ENCODE data around the gene CLTCL1.
"Not testable (repeated sequence)": the region's sequence is repeated elsewhere in the genome, so short reads cannot be mapped to it uniquely, and the experiment has no call there.

The CLTCL1 gene

GRCh38 chr22:19218541-19219233 lies 72.8 kb downstream of the CLTCL1 start:
- no peak for DNase-seq (ENCODE audit: low spot score)

DNA sequence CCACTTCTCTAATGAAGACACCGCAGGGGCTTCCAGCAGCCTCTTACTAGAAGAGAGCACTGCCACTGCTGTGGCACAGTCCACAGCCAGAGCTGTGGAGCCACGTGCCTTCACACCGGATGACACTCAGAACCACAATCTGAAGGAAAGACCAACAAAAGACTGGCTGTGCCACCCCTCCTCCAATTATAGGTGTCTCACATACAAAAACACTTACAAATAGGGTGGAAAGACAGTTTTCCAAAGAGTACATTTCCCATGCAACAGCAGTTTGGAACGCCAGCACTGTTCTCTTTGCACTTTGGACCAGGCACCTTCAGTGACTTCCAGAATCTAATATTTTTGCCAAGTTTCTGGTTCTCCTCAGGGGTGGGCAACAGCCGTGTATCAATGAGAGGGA lies 74.9 kb downstream of the CLTCL1 start:
- no peak for DNase-seq (ENCODE audit: low spot score)

GRCh38 chr22:19215360-19215759 lies 76.2 kb downstream of the CLTCL1 start:
- DNase-seq (ENCODE audit: low spot score): no peak

DNA sequence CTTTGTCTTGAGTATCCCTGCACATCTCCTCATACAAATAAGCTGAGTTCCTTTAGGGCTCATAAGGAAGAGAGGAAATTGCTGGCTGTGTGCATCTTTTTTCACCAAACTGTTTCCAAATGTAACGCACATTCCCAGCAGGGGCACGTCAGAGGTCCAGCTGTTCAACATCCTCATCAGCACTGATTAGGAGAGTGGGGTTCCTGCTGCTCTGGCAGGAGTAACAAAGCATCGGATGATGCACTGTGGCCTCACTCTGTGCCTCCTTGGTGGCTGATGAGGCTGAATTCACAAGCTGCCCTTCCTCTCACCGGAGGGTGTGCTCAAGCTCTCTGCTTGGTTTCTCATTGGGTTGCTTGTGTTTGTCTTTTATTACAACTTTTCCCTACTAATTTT lies 77.4 kb downstream of the CLTCL1 start:
- peak; percentile 8 for DNase-seq (ENCODE audit: low spot score)

DNA sequence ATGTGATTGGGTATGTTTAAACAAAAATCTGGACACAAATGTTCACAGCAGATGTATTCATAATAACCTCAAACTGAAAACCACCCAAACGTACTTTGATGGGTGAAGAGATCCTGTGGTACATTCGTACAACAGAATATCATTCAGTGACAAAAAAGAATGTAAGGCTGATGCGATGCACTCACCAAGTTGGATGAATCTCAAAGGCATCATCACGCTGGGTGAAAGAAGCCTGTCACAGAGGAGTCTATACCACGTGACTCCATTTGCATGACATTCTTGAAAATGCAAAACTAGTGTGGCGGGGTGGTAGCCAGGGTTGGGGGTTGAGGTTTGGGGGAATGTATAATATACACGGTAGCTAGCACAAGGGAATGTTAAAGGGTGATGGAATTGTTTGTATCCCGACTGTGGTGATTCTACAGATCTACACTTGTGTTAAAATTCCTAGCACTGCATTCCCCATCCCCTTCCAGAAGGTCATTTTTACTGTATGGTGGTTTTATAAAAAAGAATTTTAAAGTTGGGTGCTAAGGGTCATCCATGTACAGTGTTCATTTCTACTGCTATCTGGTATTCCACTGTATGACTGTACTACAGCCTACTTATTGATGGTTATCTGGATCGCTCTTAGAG lies 78.0 kb downstream of the CLTCL1 start:
- DNase-seq (ENCODE audit: low spot score): no peak

GRCh38 chr22:19213001-19213400 lies 78.5 kb downstream of the CLTCL1 start:
- no peak for DNase-seq (ENCODE audit: low spot score)

- DNase-seq (ENCODE audit: low spot score): no peak
Observed at GRCh38 chr22:19212302-19212870, 79.1 kb downstream of the CLTCL1 start.

- no peak for DNase-seq (ENCODE audit: low spot score)
Observed at GRCh38 chr22:19210188-19210587, 81.3 kb downstream of the CLTCL1 start.

- DNase-seq (ENCODE audit: low spot score): no peak
Observed at GRCh38 chr22:19208287-19208847, 83.2 kb downstream of the CLTCL1 start.

- no peak for DNase-seq (ENCODE audit: low spot score)
Observed at GRCh38 chr22:19207884-19208283, 83.6 kb downstream of the CLTCL1 start.

DNA sequence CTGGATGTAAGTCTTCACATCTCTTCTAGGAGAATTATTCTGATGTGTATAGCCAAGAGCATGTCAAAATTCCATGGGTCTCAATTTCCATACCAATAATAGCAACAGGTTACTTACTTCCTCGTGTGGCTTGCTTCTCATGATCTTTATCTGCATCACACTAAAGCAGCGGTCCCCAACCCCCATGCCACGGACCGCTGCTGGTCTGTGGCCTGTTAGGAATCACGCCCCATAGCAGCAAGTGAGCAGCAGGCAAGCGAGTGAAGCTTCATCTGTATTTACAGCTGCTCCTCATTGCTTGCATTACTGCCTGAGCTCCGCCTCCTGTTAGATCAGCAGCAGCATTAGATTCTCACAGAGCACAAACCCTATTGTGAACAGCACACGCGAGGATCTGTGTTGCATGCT lies 84.1 kb downstream of the CLTCL1 start:
- DNase-seq (ENCODE audit: low spot score): no peak

DNA sequence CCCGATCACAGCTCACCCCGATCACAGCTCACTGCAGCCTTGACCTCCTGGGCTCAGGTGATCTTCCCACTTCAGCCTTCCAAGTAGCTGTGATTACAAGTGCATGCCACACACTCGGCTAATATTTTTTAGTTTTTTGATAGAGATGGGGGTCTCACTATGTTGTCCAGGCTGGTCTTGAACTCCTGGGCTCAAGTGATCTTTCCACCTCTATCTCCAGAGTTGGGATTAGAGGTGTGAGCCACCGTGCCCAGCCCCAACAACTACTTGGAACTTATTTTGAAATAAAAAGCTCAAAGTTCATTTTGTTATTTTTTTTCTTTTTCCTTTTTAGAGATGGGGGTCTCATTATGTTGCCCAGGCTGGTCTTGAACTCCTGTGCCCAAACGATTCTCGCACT lies 85.2 kb downstream of the CLTCL1 start:
- DNase-seq (ENCODE audit: low spot score): no peak

GRCh38 chr22:19204640-19205039 lies 86.9 kb downstream of the CLTCL1 start:
- no peak for DNase-seq (ENCODE audit: low spot score)

DNA sequence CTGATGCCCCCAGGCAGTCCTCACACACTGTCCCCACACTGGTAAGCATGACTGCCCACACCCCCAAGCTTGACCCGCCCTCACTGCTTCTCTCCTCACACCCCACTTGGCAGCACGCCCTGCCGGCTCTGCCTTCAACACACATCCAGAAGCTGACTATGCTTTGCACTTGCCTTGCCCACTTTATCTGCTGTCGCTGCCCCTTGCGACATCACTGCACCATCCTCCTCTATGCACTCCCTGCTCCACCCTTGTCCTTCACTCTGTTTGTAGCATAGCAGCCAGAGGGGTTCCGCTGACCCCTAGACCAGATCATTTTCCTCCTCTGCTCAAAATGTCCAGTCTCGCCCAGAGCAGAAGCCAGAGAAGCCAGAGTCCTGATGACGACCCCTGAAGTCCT lies 87.7 kb downstream of the CLTCL1 start:
- no peak for DNase-seq (ENCODE audit: low spot score)

DNA sequence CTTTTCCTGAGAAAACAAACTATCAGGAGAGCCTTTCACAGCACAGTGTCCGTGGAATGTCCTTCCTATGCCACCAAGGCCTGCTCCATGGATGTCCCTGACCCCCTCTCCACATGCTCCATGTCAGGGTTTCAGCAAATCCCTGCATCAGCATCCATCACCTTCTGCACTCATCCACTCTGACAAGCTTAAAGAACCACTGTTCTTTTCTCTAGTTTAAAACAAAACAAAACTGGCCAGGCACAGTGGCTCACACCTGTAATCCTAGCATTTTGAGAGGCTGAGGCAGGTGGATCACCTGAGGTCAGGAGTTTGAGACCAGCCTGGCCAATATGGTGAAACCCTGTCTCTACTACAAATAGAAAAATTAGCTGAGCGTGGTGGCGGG lies 88.7 kb downstream of the CLTCL1 start:
- not testable (repeated sequence) for DNase-seq (ENCODE audit: low spot score)

DNA sequence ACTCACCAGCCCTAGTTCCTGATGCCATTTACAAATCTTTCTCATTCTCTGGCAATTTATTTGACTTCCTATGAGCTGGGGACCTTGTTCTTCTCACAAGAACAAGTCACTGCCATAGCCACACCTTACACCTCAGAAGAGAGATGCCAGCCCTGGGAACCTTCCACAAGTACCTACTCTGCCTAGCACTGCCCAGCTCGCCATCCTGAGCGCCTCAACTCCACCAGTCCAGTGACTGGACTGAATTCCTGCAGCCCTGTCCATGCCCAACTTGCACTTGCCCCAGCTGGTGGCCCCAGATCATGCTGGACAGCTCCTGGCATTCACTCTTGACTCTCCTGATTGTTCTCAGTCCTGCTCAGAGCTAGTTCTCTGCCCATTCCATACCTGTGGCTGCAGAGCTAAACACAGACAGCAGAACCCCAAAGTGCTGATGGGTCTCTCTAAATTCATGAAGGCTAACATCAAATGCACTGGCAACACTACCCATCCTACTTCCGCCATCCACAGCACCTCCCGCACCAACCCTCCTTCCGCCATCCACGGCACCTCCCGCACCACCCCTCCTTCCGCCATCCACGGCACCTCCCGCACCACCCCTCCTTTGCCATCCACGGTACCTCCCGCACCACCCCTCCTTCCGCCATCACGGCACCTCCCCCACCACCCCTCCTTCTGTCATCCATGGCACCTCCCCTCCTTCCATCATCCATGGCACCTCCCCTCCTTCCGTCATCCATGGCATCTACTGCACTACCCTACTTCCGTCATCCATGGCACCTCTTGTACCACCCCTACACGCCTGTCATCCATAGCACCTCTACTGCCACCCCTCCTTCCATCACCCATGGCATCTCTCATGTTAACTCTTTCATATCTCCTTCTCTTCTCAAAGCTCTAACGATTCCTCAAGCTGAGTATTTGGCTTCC lies 89.4 kb downstream of the CLTCL1 start:
- no peak for DNase-seq (ENCODE audit: low spot score)

DNA sequence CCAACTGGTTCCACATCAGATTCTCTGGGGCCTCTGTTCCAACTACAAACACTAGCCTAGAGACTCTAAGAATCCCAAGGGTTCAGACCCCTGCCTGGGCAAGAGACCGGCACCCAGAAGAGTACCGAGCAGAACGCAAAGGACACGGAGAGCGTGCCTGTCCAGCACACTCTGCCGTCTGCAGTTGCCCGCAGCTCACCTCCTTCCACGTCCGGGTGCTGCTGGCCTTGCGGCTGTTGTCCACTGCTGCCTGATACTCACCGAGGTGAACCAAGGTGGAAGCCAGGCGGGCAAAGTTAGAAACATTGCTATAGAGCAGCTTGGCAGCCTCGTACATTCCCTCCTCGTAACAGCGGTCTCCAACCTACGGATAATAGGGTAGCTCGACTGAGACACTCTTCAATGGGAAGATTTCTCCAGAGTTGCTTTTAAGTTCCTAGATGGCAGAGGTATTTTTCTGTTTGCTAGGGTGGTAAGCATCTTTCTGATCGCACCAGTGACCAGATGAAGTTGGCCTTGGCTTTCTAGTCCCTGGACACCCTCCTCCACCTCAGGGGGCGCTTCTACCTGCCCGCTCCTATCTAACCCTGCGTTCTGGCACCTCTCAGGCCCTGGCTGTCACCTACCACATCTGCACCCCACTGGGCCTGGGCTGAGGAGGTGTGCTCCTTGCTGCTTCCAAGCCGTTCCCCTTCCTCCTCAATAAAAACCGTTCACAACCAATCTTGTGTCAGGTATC lies 90.2 kb downstream of the CLTCL1 start:
- no peak for DNase-seq (ENCODE audit: low spot score)

GRCh38 chr22:19199479-19199878 lies 92.0 kb downstream of the CLTCL1 start:
- DNase-seq (ENCODE audit: low spot score): no peak

- DNase-seq (ENCODE audit: low spot score): no peak
Observed at GRCh38 chr22:19197997-19198865, 93.3 kb downstream of the CLTCL1 start.

DNA sequence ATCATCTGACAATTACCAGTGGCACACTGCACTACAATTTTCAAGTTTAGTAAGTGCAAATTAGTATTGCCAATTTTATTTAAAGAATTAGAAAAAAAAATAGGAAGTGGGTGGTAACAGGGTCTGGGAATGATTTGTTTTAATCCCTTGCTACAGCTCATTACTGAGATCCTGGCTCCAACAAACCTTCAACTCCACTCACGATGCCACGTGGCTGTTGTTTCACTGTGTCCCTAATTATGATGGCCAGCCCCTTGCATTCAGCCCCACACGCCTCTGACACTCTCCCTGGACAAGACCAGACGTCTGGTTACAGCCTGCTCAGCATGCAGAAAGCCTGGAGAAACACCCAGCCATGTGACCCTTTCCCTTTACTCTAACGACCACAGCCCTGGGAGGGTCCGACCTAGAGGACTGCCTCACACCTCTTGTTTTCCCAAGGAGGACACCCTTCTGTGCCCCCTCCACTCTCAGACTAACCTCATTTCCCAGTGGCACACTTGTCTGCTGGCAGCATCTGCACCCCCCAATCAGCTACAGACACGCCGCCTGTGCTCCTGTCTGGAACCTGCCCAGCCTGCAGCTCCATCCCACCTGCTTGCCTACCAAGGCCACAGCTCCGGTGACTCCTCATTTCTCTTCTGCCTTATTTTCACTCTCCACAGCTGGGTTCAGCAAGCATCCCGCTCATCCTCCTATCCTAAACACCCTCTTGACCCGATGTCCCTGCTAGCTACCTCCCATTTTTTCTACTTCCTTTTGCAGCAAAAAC lies 94.5 kb downstream of the CLTCL1 start:
- no peak for DNase-seq (ENCODE audit: low spot score)

Data from AG08395 (cell line).